GM12878 (cell line): Measurements from ENCODE around the gene C1QTNF9B. TPM values are rescaled to one million over a fixed set of nuclear protein-coding genes. Genes with fewer than 3 reads are reported as not detected.

Experiments used
- ATAC-seq: fragments of 200-7000 bp; cut with Tn5 transposase; 3 replicates; pipeline ENCODE4 v1.9.1; 2020; ENCODE audit warnings: mild to moderate bottlenecking, moderate library complexity
- BruUV-seq: library from RNA; stranded (reverse); fragments of 400-500 nt; replicated peaks from 2 replicates; lab custom pipeline; 2021; lab: Mats Ljungman, UMichigan
- CTCF ChIA-PET: fragments of 300-600 bp; sonication (Branson Sonifier 250); formaldehyde crosslinking; extraction: SDS; loops from one replicate; lab custom pipeline; 2021; ENCODE audit warnings: inconsistent platforms; lab: Yijun Ruan, JAX
- POLR2A ChIA-PET: fragments of 350-600 bp; formaldehyde crosslinking; extraction: SDS; loops from one replicate; lab custom pipeline; 2021; ENCODE audit warnings: inconsistent platforms; lab: Charles Lee
- RAD21 ChIA-PET: fragments of 300-600 bp; sonication (Branson Sonifier 250); formaldehyde crosslinking; loops from one replicate; lab custom pipeline; 2023; ENCODE audit warnings: antibody characterized with exemption; ENCODE audit not compliant: unreplicated experiment; lab: Charles Lee
- SMC1A ChIA-PET: fragments of 300-600 bp; sonication (Branson Sonifier 250); formaldehyde crosslinking; loops from one replicate; lab custom pipeline; 2023; ENCODE audit not compliant: unreplicated experiment, uncharacterized antibody; lab: Charles Lee
- DNase-seq: peaks from one replicate; pipeline ENCODE4 v3.0.0-alpha.2; 2011; ENCODE audit warnings: low read depth, low spot score
- FAIRE-seq: peaks from 3 replicates; lab custom pipeline; 2011; peaks lifted over from hg19 to GRCh38; lab: Jason Lieb, UNC
- H2AFZ ChIP-seq: 2 replicates; pipeline ENCODE4 v1.6.0; 2011; ENCODE audit warnings: low read depth, low read length, control low read depth; ENCODE audit not compliant: control insufficient read depth
- H3K27ac ChIP-seq: 2 replicates; pipeline ENCODE4 v1.5.1; 2011; ENCODE audit warnings: control low read depth; ENCODE audit not compliant: control insufficient read depth, insufficient read depth
- H3K27me3 ChIP-seq, 2 experiments: replicated peaks in 1 of 2; 2 replicates each; pipeline versions ENCODE4 v1.6.0 to v1.6.1; 2011; ENCODE audit warnings: low read length in 1 of 2; ENCODE audit not compliant: control insufficient read depth in 2 of 2, insufficient read depth in 2 of 2
- H3K36me3 ChIP-seq, 2 experiments: 2 replicates each; pipeline ENCODE4 v1.5.1; 2011; ENCODE audit warnings: low read length in 1 of 2; ENCODE audit not compliant: control insufficient read depth in 2 of 2, insufficient read depth in 2 of 2
- H3K4me1 ChIP-seq: 2 replicates; pipeline ENCODE4 v1.6.1; 2011; ENCODE audit warnings: mild to moderate bottlenecking, low read length, moderate library complexity, mixed read lengths; ENCODE audit not compliant: control insufficient read depth, insufficient read depth
- H3K4me2 ChIP-seq: 2 replicates; pipeline ENCODE4 v1.6.0; 2011; ENCODE audit warnings: control low read depth; ENCODE audit not compliant: control insufficient read depth, insufficient read depth
- H3K4me3 ChIP-seq: fragments of 200-600 bp; sonication (generic); 2 replicates; pipeline ENCODE4 v1.5.1; 2016
- H3K79me2 ChIP-seq: 2 replicates; pipeline ENCODE4 v1.6.0; 2011; ENCODE audit warnings: low read length; ENCODE audit not compliant: control insufficient read depth, insufficient read depth
- H3K9ac ChIP-seq: 2 replicates; pipeline ENCODE4 v1.8.0; 2011; ENCODE audit warnings: low read length, control low read depth, mixed read lengths; ENCODE audit not compliant: control insufficient read depth, insufficient read depth
- H3K9me3 ChIP-seq: replicated peaks from 3 replicates; pipeline ENCODE4 v1.5.1; 2011; ENCODE audit warnings: mild to moderate bottlenecking, low read length; ENCODE audit not compliant: control insufficient read depth, insufficient read depth
- H4K20me1 ChIP-seq: 2 replicates; pipeline ENCODE4 v1.6.0; 2011; ENCODE audit not compliant: control insufficient read depth, insufficient read depth
- CTCF ChIP-seq, 3 experiments: IDR thresholded peaks in 2 of 3; conservative IDR thresholded peaks in 1 of 3; 2 replicates each; pipeline ENCODE4 v1.5.1; 2011; ENCODE audit warnings: low read depth in 3 of 3, low read length in 3 of 3, mild to moderate bottlenecking in 3 of 3, control low read depth in 2 of 3, moderate library complexity in 2 of 3, inconsistent platforms in 1 of 3, mixed read lengths in 1 of 3; ENCODE audit not compliant: control insufficient read depth in 2 of 3, insufficient read depth in 1 of 3; ENCODE audit errors: extremely low read depth in 1 of 3
- GABPA ChIP-seq: IDR thresholded peaks from 2 replicates; pipeline ENCODE4 v1.6.1; 2014; ENCODE audit warnings: antibody characterized with exemption, low read depth, mild to moderate bottlenecking, inconsistent platforms
- RAD21 ChIP-seq: IDR thresholded peaks from 2 replicates; pipeline ENCODE4 v1.6.1; 2011; ENCODE audit warnings: mild to moderate bottlenecking, low read depth, low read length, moderate library complexity; ENCODE audit not compliant: insufficient read depth
- SMC3 ChIP-seq: IDR thresholded peaks from 2 replicates; pipeline ENCODE4 v1.6.1; 2011; ENCODE audit warnings: low read length, improper control_type of control experiment, borderline replicate concordance
- WGBS: methylation state at CpG from one replicate; pipeline ENCODE4 v1.1.6; 2016; ENCODE audit warnings: low lambda C conversion rate; ENCODE audit not compliant: insufficient replicate concordance, insufficient coverage; ENCODE audit errors: missing lambda C conversion rate; 5-methylcytosine and 5-hydroxymethylcytosine counted together
- in situ Hi-C: fragments of 300-500 bp; cut with MboI; formaldehyde crosslinking; loops from 9 replicates; pipeline ENCODE4 v1.14.3; 2018; ENCODE audit warnings: mixed read lengths
- intact Hi-C: fragments of 100-400 bp; cut with micrococcal nuclease; formaldehyde crosslinking; loops from one replicate; pipeline ENCODE4 v1.14.2; 2022; ENCODE audit not compliant: unreplicated experiment
- polyA plus RNA-seq, 11 experiments: library from polyadenylated mRNA; depleted of rRNA in 4 of 11; unstranded in 6 of 11; stranded (reverse) in 5 of 11; fragments of >200 nt; fragmentation: Nextera tagmentation in 4 of 11; fragmentation: Illumina TruSeq in 1 of 11; extraction: Ambion mirVana in 4 of 11; extraction: Trizol in 1 of 11; gene quantifications; 1 replicate in 1 of 11; 2 replicates in 10 of 11; pipeline versions ENCODE4 v1.2.1 to v1.2.3, GENCODE V29; 2011 to 2016; ENCODE audit warnings: inconsistent platforms in 2 of 11, missing spikeins in 2 of 11, low read depth in 1 of 11
- total RNA-seq, 4 experiments: library from RNA; depleted of rRNA in 3 of 4; stranded (reverse); fragments of >200 nt in 3 of 4; fragmentation: Illumina TruSeq in 1 of 4; extraction: Trizol in 1 of 4; gene quantifications; 2 replicates each; pipeline versions ENCODE4 v1.2.1 to v1.2.3, GENCODE V29; 2013 to 2021

The C1QTNF9B gene
- total and polyA plus RNA-seq, 10 of the 15 experiments (the other 5 are each of a cell fraction or from before 2014, with no cell fraction given): 0.10 to 0.48 (median 0.32) TPM; not detected in 6

- ChIA-PET RAD21 (interaction anchor here (2.2 to 2.4 kb wide), 2 partner anchors 11 to 431 kb away, joined by 5 read pairs; partner anchors contain the start of gene MIPEP), POLR2A (no interaction called here), CTCF (interaction anchor here (1.0 to 2.1 kb wide), 7 partner anchors 9 to 433 kb away, joined by 4 to 10 read pairs (median 6); partner anchors contain the start of gene MIPEP), SMC1A (interaction anchor here (1.0 to 1.5 kb wide), 2 partner anchors 22 to 321 kb away, joined by 3 to 5 read pairs; no protein-coding TSS in a partner anchor)
- intact Hi-C loops: loop anchor here (2.0 kb wide), 1 partner anchor 433 kb away; no protein-coding TSS in a partner anchor
- no peaks in the 10 kb centered on the region for H4K20me1 ChIP-seq
- H3K4me1 ChIP-seq: no peaks in the 10 kb centered on the region
- DNase-seq (no peak), FAIRE-seq (peak; percentile 38), ATAC-seq (peak; percentile 81)
- BruUV-seq: no TSS peak
- H3K4me3 ChIP-seq: no peak overlapping the region
- peak overlapping the region; percentile 16; the same call in 1 of the 2 replicates for H2AFZ ChIP-seq
- H3K4me2 ChIP-seq: no peak overlapping the region
- no peak overlapping the region for H3K9ac ChIP-seq
- H3K79me2 ChIP-seq: no peaks in the 10 kb centered on the region
- TF ChIP-seq CTCF (IDR thresholded peaks at IDR 0.05 in 2 of 3, conservative IDR thresholded peaks at IDR 0.05 in 1 of 3; ENCODE audit: control insufficient read depth in 2 of 3, extremely low read depth in 1 of 3, insufficient read depth in 1 of 3, low read depth in 3 of 3, low read length in 3 of 3) (peak; percentile 53 to 59 (median 58)), SMC3 (peak; percentile 61), RAD21 (peak; percentile 75), GABPA (no peak)
- in situ Hi-C loops: no loop called here
- H3K9me3 ChIP-seq: no peaks in the 10 kb centered on the region
- WGBS: 18% methylated on average over 4 of the region's 4 CpGs
- no peak overlapping the region for H3K27ac ChIP-seq
- H3K36me3 ChIP-seq: no peaks in the 10 kb centered on the region
- H3K27me3 ChIP-seq: peaks cover 0 to 11% of the 10 kb centered on the region in 2 experiments; a peak in 2 of 4 replicates
These were observed 2.3 kb upstream of the C1QTNF9B start for GRCh38 chr13:23899555-23899954.
